ENCODE data around the gene CRYBG1.

GRCh38 chr6:106318851-106319250 lies 41.7 kb upstream of the CRYBG1 start:
- TF ChIP-seq, protein P1, sequence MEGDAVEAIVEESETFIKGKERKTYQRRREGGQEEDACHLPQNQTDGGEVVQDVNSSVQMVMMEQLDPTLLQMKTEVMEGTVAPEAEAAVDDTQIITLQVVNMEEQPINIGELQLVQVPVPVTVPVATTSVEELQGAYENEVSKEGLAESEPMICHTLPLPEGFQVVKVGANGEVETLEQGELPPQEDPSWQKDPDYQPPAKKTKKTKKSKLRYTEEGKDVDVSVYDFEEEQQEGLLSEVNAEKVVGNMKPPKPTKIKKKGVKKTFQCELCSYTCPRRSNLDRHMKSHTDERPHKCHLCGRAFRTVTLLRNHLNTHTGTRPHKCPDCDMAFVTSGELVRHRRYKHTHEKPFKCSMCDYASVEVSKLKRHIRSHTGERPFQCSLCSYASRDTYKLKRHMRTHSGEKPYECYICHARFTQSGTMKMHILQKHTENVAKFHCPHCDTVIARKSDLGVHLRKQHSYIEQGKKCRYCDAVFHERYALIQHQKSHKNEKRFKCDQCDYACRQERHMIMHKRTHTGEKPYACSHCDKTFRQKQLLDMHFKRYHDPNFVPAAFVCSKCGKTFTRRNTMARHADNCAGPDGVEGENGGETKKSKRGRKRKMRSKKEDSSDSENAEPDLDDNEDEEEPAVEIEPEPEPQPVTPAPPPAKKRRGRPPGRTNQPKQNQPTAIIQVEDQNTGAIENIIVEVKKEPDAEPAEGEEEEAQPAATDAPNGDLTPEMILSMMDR (conservative IDR thresholded peaks at IDR 0.05 in 1 of 2, IDR thresholded peaks at IDR 0.05 in 1 of 2; ENCODE audit: extremely low read depth in 1 of 2, insufficient read depth in 1 of 2, low read depth in 1 of 2, low read length in 2 of 2): no peak
- no peak for TF ChIP-seq EZH2 (IDR thresholded peaks at IDR 0.05; ENCODE audit: borderline replicate concordance, low read length)

Measured in mammary epithelial cell (primary cell).